Stimulated activated CD8-positive, alpha-beta memory T cell treated with anti-CD3 and anti-CD28 coated beads, Interleukin-15, amount 100 ng/mL, for 24 hours (primary cell): ENCODE results near the gene TXNDC12.
"Not testable (repeated sequence)": the region's sequence is repeated elsewhere in the genome, so short reads cannot be mapped to it uniquely, and the experiment has no call there.

Experiments
- DNase-seq: peaks from one replicate; pipeline ENCODE4 v3.0.0-alpha.2; 2020; ENCODE audit warnings: low read depth

The TXNDC12 gene

DNA sequence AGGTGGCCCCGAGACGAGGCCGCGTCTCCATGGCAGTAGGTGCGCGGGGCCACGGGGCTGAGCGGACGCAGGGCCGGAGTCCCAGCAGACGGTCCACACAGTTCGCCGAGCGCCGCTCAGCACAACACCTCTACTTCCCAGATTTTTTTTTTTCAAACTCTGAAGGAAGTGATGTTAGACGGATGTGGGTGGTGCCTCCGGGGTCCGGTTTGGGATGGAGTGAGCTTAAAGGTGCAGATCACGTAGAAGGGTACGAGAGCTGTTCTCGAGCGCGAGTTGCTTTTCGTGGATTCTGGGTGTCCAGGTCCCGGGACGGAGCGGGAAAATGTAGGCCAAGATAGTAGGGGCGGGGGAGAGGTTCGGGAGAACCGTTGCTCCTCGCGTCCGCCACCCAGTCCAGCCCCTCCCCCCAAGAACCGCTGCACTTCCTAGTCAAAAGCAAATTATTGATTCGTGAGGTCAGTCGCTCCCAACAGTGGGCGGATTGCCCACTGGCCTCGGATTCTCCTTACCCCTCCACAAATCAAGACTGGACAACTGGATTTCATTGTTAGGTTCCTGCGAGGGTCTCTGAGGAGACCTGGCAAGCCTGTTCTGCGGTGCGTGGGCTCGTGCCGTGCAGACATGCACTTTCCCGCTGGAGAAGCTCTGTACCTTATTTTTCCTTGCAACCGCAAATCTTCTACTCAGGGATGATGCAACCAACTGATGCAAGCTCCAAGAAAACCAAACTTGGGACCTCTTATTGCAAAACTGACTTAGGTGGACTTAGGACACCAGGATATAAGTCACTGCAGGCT, at the start of gene TXNDC12:
TSS of gene TXNDC12 (minus strand) at position 126 of the 800 bp plus-strand sequence. CDS start at position 31, 95 bp downstream.
- DNase-seq = peak; percentile 26

DNA sequence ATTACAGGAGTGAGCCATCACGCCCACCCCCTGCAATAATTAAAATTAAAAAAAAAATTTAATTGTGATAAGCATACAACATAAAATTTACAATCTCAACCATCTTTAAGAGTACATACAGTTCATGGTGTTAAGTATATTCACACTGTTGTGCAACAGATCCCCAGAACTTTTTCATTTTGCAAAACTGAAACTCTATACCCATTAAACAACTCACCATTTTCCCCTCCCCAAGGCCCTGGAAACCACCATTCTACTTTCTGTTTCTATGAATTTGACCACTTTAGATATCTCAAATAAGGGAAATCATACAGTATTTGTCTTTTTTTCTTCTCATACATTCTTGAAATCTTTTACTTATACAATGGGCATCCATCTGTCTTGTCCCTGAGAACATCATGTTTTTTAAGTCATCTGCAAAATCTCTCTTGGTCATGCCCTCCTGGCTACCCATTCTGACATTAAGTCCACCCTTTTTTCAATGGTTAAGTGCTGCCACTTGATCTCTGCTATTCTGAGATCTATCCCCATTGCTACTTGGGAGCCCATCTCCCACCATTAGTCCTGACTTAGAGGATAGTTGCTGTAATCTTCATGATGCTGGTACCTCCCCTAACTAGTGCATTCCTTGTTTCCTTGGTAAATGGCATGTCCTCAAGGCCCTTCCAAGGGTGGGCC, 47.5 kb upstream of the TXNDC12 start:
- no peak for DNase-seq

DNA sequence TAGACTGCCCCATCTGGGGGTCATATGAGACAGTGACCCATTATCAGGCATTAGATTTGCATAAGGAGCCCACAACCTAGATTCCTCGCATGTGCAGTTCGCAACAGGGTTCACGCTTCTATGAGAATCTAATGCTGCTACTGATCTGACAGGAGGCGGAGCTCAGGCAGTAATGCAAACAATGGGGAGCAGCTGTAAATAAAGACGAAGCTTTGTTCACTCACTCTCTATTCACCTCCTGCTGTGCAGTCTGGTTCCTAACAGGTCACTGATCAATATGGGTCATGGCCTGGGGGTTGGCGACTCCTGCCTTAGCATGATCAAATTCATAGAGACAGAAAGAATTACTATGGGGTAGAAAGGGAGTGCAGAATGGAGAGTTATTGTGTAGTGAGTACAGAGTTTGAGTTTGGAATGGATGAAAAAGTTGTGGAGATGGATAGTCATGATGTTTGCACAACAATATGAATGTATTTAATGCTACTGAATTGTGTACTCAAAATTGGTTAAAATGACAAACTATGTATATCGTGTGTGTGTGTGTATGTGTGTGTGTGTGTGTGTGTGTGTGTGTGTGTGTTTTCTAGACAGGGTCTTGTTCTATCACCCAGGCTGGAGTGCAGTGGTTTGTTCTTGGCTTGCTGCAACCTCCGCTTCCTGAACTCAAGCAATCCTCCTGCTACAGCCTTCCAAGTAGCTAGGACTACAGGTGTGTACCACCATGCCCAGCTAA, 43.3 kb upstream of the TXNDC12 start:
- DNase-seq = no peak

DNA sequence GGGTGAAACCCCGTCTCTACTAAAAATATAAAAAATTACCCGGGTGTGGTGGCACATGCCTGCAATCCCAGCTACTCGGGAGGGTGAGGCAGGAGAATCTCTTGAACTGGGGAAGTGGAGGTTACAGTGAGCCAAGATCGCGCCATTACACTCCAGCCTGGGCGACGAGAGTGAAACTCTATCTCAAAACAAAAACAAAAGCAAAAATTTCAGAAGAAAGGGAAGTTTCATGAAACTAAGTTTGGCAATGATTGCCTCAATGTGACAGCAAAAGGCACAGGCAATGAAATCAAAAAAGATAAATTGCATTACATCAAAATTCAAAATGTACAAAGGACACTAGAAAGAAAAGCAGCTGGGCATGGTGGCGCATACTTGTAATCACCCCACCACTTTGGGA, 41.2 kb upstream of the TXNDC12 start:
- no peak for DNase-seq

DNA sequence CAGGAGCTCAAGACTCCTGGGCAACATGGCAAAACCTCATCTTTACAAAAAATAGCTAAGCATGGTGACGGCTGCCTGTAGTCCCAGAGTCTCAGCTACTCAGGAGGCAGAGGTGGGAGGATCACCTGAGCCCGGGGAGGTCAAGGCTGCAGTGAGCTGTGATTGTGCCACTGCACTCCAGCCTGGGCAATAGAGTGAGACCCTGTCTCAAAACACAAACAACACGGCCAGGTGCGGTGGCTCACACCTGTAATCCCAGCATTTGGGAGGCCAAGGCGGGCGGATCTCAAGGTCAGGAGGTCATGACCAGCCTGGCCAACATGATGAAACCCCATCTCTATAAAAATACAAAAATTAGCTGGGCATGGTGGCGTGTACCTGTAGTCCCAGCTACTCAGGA, 39.3 kb upstream of the TXNDC12 start:
- not testable (repeated sequence) for DNase-seq

DNA sequence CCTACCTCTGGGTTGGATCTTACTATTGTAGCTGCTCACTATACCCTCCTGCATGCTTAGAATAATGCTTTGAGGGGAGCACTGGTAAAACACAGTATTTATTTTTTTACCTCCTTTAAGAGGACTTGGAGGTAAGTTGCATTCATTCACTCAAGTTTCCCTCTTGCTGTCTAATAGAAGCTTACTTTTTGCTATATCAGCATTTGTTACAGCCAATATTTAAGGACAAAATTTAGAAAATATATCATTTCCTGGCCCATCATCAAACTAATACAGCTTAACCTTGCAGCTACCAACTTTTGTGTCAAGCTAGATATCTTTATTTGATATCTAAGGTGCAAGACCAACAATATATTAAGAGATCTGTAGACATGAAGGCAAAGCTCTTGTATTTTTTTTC, 32.9 kb upstream of the TXNDC12 start:
- not testable (repeated sequence) for DNase-seq

DNA sequence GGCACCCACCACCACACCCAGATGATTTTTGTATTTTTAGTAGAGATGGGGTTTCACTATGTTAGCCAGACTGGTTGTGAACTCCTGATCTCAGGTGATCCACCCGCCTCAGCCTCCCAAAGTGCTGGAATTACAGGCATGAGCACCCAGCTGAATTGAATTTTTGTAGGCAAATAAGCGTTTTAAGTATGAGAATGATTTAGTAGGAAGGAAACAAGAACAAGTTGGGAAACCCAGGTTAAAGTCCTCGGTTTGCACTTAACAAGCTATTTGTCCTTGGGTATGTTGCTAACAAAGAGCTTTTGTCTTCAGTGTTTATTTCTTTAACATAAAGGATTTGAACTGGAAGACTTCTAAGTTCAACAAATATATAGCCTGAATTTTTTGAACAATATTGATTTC, 25.0 kb upstream of the TXNDC12 start:
- no peak for DNase-seq

DNA sequence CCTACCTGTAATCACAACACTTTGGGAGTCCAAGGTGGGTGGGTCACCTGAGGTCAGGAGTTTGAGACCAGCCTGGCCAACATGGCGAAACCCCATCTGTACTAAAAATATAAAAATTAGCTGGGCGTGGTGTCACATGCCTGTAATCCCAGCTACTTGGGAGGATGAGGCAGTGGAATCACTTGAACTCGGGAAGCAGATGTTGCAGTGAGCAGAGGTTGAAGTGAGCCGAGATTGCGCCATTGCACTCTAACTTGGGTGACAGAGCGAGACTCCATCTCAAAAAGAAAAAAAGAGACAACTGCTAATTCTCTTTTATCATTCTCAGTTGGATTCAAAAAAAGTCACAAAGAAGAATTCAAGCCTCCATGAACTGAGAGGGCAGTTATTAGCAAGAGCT, 22.3 kb upstream of the TXNDC12 start:
- not testable (repeated sequence) for DNase-seq

DNA sequence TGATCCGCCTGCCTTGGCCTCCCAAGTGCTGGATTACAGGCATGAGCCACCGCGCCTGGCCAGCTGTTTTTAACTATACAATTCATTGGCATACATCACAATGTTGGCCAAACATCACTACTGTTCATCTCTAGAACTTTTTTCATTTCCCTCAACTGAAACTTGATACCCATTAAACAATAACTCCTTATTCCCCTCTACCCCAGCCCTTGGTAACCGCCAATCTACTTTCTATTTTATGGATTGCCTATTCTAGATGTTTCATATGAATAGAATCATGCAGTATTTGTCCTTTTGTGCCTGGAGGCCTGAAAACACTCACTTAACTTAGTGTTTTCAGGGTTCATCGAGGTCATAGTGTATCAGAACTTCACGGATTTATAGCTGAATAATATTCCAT, 17.3 kb upstream of the TXNDC12 start:
- no peak for DNase-seq

DNA sequence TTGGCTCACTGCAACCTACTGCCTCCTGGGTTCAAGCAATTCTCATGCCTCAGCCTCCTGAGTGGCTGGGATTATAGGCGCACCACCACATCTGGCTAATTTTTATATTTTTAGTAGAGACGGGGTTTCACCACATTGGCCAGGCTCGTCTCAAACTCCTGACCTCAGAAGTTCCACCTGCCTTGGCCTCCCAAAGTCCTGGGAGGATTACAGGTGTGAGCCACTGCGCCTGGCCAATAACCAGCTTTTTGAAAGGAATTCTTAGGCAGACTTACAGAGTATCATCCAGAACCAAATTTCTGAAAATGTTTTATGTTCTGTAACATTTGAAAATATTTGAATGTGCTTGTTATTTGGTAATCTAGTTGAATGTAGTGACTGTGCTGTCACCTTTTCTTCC, 15.7 kb upstream of the TXNDC12 start:
- DNase-seq = no peak

DNA sequence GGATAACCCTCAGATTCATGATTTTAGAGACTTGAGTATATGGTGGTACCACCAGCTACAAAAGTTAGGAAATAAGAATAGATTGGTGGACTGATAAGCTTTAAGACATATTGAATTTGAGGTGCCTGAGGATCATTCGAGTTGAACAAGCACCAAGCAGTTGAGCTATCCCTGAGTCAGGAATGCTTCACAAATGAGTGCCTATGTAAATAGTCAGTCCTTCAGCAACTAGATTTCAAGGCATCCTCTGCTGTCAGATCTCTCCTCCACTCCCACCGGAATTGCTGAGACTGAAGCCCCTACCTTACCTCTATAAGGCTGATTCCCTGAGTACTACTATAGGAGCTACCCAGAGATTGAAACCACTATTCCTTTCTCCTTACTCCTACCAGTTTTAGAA, 8.2 kb upstream of the TXNDC12 start:
- DNase-seq = no peak

DNA sequence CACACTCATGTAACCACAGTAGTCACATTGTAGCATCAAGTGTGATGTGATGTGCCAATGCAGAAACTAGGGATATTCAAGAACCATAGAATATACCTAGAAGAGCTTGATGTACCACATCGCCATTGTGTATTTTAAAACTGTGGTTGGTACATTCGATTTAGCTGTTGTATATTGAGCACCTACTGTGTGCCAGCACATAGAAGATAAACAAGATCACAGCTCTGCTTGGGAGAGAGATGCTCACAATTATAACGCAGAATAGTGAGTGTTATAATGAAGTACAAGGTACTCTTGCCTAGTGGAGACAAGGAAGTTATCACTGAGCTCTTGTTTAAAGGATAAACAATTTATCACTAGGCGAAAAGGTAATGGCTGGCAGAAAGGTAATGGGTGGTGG, 5.8 kb upstream of the TXNDC12 start:
- DNase-seq = no peak

DNA sequence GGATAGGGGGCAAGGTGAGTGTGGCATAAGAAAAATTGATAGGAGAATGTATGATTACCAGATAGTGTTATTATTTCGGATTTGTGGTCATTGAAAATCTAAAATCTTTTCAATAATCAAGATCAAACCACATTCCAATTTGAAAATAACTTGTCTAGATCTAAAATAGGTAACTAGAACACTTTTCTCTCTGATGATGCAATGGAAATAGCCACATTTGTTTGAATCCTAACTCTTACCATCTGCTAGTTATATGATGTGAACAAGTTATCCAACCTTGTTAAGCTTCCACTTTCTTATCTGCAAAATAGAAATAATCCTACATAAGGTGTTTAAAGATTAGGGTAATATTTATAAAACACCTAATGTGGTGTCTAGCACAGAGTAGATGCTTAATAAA, 4.9 kb upstream of the TXNDC12 start:
- DNase-seq = no peak

DNA sequence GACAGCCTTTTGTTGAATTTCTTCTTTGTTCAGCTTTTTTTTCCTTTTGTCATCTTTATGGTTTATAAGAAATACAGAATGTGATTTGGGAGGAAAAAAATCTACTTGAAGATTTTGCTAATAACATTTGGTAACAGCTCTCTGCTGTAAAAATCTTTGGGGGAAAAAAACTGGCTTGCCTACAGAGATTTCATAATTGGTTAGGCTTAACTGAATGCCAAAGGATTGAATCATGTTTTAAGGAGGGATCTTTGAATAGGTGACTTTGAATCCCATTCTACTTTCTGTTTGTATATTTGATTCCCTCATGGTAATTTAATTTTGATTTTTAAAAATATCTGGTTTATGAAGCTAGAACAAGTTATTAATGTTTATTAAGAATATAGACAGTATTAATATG, 4.3 kb upstream of the TXNDC12 start:
- DNase-seq = no peak

DNA sequence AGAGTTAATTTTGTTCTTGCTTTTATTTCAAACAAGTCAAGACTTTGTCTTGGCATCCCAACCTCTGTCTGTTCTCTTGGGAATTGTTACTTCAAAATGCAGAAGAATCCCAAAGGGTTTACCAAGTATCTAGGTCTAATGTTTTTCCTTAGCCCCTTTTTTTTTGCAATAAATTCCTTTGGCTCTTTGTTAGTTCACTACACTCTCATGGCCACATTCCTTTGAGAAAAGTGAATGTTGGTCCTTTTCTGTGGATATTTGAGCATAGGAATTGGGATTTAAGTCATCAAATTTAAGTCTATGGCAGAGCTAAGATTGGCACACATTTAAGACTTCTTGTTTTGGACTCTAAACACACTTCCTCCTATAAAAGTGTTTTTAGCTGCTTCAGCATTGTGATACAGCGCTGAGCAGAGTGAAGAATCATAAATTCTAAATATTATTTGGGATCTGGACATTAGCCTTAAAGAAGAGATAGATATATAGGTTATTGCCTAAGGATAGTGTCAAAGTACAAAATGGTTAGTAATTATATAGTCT, 3.0 kb upstream of the TXNDC12 start:
- no peak for DNase-seq

DNA sequence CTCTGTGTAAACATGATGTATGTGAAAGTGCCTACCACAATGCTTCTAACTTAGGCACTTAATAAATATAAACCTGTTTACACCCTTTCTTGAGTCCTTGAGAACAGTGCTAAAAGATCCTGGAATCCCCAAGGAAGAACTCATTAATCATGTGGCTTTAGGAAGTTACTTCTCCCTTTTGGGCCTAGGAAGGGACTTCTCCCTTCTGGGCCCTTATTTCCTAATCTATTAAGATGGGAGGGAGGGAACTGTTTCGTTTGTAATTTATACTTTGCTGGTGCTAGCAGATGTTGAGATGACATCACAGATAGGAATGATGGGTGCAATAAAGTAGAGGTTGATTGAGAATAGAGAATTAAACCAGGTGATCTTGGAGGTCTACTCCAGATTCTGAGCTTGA, 2.3 kb upstream of the TXNDC12 start:
- no peak for DNase-seq

DNA sequence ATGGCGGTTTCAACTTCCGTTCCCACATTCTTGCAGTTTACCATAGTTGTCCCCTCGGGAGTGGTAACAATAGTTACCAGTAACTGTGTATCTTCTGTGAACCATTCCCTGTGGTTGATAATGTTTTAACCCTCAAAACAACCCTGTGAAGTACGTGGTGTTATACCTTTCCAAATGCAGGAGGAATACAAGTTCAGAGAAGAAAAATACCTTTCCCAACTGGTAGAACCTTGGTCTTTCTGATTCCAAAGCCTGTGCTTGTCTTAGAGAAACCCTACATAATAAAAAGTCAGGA, 1.9 kb upstream of the TXNDC12 start:
- DNase-seq = no peak

DNA sequence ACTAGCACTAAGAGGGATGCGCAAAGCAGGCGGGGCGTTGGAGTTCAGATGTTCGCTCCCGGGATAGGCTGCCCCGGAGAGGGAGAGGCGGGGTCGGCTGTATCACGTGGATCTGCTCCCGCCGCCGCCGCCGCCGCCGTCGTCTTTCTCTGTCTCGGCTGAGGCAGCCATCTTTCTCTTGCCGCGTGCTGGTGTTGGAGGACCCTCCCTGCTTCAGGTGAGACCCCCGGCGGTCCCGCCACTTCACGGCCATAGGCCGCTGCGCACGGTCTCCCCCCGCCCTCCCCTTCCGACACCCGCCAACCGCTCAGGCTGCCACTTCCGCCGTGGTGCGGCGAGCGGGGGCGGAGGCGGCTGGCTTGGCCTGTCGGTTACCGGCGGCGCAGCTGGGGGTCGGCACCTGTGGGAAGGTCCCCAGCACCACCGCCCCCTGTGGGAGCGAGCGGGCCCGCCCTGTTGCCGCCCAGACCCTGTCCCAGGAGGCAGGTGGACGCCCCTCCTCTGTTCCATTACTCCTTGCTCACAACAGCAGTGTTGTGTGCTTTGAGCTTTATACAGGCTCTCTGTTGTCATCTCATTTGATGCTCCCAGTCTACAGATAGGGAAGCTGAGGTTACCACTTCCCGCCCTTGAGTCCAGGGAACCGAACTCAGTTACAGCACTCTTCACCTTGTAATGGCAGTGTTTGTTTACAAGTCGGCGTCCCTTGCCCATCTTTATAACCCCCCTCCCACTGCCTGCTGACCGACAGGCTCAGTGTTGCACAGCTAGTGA, 1.4 kb upstream of the TXNDC12 start, which contains the start of gene BTF3L4:
TSS of gene BTF3L4 (plus strand) at position 133 of the 774 bp plus-strand sequence. CDS start 3,553 bp downstream, outside the sequence.
- peak; percentile 74 for DNase-seq

DNA sequence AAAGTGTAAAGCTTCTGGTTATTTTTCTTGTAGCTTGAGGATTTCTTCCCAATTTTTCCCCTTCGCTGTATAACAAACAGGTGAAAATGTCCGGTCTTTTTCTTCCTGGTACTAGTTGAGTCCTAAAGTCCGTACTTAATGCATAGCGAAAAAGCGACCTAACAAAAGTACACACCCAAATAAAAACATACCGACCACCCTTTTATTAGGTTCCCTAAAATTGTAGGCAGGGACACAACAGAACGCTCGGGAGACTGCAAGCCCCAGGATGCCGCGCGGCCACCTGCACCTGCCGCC, 823 bp upstream of the TXNDC12 start:
- DNase-seq = no peak

DNA sequence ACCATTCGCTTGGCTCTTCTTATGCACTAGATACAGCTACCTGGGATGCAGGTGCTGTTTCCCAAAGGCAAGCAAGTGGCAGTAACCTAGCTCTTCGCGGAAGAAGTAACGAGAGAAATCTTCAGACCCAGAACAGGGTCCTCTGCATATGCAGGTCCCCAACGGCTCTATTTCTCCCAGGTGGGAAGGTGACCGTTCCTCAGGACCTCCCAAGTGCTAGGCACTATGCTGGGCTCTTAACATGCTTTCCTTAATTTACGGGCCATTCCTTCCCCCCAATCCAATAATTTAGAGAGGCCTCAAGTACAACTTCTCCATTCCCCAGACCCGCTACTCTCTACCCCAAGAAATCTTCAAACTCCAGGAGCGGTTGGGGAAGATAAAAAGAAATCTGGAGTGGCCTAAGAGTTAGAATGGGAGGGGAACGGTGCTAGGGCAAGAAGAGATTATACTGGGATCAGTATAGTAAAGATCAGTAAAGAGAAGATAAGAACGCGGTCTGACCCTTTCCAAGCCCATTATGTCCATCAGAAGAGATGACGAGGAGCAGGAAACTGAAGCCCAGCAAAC, 410 bp downstream of the TXNDC12 start:
- DNase-seq = no peak

DNA sequence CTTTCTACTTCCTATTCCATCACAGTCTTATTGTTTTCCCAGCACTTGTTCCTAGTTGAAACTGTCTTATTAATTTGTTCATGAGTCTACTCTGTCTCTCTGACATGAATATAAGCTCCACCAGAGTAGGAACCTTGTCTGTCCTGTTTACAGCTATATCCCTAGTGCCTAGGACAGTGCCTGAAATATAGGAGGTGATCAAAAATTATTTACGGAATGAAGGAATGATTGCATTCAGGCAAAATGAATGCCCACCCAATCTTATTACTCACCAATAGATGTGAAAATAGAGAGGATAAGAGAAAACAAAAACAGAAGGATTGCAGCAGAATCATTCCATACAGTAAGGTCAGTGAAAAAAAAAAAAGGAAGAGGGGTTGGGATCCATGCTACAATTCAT, 1.1 kb downstream of the TXNDC12 start:
- no peak for DNase-seq

DNA sequence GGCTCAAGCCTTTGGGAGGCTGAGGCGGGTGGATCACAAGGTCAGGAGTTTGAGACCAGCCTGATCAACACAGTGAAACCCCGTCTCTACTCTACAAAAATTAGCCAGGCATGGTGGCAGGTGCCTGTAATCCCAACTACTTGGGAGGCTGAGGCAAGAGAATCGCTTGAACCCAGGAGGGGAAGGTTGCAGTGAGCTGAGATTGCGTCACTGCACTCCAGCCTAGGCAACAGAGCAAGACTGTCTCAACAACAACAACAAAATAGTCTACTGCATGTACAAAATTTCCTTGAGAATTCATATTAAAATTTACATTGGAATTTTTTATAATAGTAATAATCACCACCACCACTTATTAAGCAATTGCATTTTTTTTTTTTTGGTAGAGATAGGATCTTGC, 5.7 kb downstream of the TXNDC12 start:
- not testable (repeated sequence) for DNase-seq
